Epithelial cell of proximal tubule (primary cell): ENCODE data around the gene PRPF18. TPM values are rescaled to one million over a fixed set of nuclear protein-coding genes. Genes with fewer than 3 reads are reported as not detected.
A peak's percentile ranks its signal among the peaks of the same experiment; 100 is the strongest.

Experiments
- DNase-seq: peaks from one replicate; pipeline ENCODE4 v3.0.0-alpha.2; 2011; ENCODE audit warnings: low read depth
- H3K4me3 ChIP-seq: 2 replicates; pipeline ENCODE4 v1.5.1; 2011; ENCODE audit warnings: low read depth, mild to moderate bottlenecking, low read length
- total RNA-seq: library from RNA; depleted of rRNA; stranded (reverse); fragments of >200 nt; gene quantifications from 2 replicates; pipeline ENCODE4 v1.2.3, GENCODE V29; 2015
- TF ChIP-seq, protein P1 (sequence below): conservative IDR thresholded peaks from 2 replicates; pipeline ENCODE4 v1.5.1; 2012; ENCODE audit warnings: low read depth, mild to moderate bottlenecking, low read length

The PRPF18 gene
- total RNA-seq, 1 donor from 2014 or later: 25.9 TPM

DNA sequence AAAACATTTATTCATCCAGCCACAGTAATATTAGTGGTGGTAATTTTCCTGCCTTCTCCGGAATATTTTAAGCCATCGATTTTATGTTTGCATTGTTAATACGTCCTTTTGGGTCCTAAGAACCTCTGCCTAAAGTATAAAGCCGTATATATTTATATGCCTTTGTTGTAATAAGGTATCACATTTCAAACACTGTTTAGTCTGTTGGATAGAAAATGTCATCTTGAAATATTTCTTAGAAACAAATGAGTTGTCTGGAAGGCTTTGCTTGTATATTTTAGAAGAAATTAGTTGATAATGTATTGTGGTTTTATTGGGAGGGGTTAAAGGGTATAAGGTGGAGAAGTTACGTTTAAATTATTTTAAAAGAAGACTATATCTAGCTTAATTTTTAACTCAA lies 11.1 kb downstream of the PRPF18 start:
- TF ChIP-seq, protein P1, sequence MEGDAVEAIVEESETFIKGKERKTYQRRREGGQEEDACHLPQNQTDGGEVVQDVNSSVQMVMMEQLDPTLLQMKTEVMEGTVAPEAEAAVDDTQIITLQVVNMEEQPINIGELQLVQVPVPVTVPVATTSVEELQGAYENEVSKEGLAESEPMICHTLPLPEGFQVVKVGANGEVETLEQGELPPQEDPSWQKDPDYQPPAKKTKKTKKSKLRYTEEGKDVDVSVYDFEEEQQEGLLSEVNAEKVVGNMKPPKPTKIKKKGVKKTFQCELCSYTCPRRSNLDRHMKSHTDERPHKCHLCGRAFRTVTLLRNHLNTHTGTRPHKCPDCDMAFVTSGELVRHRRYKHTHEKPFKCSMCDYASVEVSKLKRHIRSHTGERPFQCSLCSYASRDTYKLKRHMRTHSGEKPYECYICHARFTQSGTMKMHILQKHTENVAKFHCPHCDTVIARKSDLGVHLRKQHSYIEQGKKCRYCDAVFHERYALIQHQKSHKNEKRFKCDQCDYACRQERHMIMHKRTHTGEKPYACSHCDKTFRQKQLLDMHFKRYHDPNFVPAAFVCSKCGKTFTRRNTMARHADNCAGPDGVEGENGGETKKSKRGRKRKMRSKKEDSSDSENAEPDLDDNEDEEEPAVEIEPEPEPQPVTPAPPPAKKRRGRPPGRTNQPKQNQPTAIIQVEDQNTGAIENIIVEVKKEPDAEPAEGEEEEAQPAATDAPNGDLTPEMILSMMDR: no peak
- no peak for DNase-seq
- H3K4me3 ChIP-seq: no peak overlapping the region

DNA sequence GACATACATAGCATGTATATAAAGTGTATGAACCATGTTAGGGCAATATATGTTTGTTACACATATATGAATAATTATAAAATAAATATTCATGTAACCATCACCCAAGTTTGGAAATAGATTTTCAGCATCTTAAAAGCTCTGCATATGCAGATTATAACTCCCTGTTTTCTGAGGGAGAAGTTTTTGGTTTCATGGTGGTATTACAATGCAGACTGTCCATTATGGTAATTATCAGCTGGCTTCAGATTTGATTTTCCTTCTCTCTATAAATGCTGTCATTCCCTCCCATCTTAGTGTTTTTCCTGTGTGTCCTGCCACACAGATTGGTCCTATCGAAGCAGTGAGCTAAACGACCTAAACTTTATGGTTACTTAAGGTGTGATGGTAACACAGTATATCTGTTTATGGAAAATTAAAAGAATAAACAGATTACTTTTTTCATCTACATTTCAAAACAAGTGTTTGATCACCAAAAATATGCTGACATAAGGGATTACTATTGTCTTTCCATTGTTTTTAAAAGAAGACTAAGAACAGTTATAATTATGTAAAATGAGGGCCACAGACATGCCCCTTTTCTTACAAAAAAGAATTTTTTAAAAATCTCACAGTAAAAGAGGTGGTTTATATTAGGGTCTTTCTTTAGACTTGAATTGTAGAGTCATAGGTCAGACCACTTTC lies 17.7 kb downstream of the PRPF18 start:
- DNase-seq: no peak
- H3K4me3 ChIP-seq: no peak overlapping the region
- TF ChIP-seq, protein P1: no peak

DNA sequence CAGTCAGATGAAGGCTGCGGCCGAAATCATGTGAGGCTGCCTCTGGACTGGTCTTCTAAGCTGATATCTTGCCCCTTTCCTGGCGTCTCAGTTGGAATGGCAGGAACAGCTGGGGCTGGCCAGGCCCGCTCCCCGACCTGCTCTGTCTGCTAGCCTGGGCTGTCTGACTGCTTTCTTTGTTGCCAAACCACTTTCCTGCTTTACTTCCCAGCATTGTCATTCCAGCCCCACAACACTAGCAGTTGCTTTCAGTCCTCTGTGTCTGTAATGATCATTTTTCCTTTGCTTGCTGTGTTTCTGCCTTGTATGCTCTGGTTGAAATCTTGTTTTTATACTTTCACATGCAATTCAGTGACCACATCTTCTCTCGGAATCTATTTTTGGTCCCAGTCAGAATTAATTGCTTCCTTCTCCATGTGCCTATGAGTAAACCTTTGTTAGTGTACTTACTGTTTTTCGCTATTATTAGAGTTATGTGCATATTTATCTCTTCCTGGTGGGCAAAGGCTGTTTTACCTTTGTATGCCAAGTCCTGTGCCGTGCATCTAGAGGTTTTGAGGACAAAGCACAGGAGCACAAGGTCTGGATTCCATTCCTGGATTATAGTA lies 21.6 kb downstream of the PRPF18 start:
- TF ChIP-seq, protein P1: no peak
- no peak for DNase-seq

DNA sequence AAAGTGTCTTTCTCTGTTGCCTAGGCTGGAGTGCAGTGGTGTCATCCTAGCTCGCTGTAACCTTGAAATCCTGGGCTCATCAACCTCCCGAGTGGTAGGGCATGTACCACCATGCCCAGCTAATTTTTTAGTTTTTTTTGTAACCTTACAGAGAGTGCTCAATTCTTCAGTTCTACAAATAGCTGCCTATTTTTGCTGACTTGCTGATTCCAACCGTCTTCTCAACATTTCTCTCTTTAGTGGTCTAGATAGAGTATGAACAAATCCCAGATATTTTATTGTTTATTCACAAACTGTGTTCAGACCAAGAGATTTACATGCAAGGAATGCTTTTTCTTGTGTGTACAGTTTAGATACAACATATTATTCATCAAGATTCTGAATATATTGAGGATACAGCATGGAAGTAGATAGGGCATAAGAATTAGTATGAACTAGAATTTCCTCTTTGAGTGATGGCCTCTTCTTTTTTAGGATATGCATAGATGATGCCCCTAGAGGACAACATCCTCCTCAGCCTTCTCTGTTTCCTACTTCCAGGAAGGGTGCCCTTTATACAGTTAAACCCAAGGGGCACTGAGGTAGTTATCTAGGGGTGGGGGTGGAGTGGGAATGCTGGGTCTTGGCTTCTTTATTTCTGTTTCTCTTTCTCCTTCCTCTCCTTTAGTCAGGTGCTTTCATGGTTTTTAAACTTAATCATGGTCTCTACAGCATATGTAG lies 26.0 kb downstream of the PRPF18 start:
- TF ChIP-seq, protein P1: peak; percentile 20
- no peak overlapping the region for H3K4me3 ChIP-seq
- no peak for DNase-seq

More for the DNA sequence above, 21.6 kb downstream of the PRPF18 start:
- H3K4me3 ChIP-seq: no peak overlapping the region

DNA sequence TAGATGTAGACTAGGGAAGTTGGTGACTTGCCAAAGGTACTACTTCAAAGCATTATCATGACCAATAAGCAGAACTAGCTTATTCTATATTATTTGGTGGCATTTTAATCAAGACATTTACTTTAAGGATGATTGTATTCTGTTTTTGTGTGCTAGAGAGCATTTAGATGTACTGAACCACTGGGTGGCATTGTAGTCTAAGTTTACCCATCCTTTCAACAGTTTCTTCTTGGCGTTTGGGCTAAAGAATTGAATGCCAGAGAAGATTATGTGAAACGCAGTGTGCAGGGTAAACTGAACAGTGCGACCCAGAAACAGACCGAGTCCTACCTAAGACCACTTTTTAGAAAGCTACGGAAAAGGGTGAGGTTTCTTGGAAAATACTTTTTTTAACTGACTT lies 26.8 kb downstream of the PRPF18 start:
- no peak overlapping the region for H3K4me3 ChIP-seq
- TF ChIP-seq, protein P1: peak; percentile 51
- no peak for DNase-seq

DNA sequence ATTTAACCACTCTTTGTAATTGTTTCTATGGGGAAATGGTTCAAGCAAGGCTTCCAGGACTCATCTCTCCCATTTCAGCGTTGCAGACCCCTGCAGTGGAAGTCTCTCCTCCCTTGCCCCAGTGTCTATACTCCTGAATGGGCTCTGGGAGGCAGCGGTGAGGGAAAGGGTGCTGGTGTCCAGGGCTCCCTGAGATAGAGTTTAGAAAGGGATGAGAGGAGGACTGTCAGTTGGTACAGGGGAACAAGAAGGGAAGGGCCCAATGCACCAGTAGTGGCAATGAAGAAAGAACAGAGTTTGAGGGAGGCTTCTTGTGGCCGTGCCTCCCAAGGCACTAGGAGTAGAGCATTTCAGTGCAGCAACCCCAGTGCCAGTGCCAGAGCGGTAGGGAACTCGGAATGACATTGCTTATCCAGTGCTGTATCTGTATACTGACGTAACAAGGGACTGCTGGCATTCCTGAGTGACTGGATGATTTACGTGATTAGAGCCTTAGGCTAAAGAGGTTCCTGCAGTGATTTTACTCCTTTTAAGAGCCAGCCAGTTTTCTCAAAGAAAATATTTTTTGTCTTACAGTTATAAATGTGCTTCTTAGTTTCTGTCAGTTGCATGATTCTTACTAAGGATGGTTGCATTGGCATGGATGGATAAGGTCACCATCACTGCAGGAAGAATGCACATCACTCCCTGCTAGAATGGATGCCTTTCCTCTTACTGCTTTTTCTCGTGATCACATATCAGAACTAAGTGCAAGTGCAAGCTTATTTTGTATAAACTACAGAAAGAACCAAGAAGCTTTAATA lies 28.0 kb downstream of the PRPF18 start:
- TF ChIP-seq, protein P1: peak; percentile 10
- no peak for DNase-seq
- H3K4me3 ChIP-seq: no peak overlapping the region
